ENCODE measurements around the gene CAB39.

- TF ChIP-seq CTCF (IDR thresholded peaks at IDR 0.05) (no peak), POLR2A (IDR thresholded peaks at IDR 0.05) (no peak)
These were observed 11.3 kb upstream of the CAB39 start for GRCh38 chr2:230701308-230701707.
